HCT116 (cell line): ENCODE measurements around the gene SPINT2. TPM values are rescaled to one million over a fixed set of nuclear protein-coding genes. Genes with fewer than 3 reads are reported as not detected.

Experiments used
- ATAC-seq: fragments of 200-7000 bp; cut with Tn5 transposase; 2 replicates; pipeline ENCODE4 v1.9.1; 2020; ENCODE audit warnings: mild to moderate bottlenecking, moderate library complexity
- BruUV-seq: library from RNA; stranded (reverse); fragments of 400-500 nt; replicated peaks from 2 replicates; lab custom pipeline; 2021; lab: Mats Ljungman, UMichigan
- CTCF ChIA-PET: fragments of 300-600 bp; sonication (Branson Sonifier 250); formaldehyde crosslinking; loops from one replicate; lab custom pipeline; 2021; ENCODE audit warnings: antibody characterized with exemption; lab: Charles Lee
- POLR2A ChIA-PET: fragments of 300-600, 350-600 bp; sonication (Branson Sonifier 250); formaldehyde crosslinking; loops from one replicate; lab custom pipeline; 2021; ENCODE audit warnings: antibody characterized with exemption; lab: Charles Lee
- RAD21 ChIA-PET, 2 experiments: fragments of 300-600 bp; sonication (Branson Sonifier 250); formaldehyde crosslinking; loops; one replicate each; lab custom pipeline; 2023; ENCODE audit warnings: low total read pairs in 2 of 2; ENCODE audit not compliant: uncharacterized antibody in 2 of 2, unreplicated experiment in 2 of 2, low non-redundant PET in 1 of 2; lab: Charles Lee
- DNase-seq: peaks from one replicate; pipeline ENCODE4 v3.0.0-alpha.2; 2010; ENCODE audit warnings: low read depth, low spot score
- H2AFZ ChIP-seq: fragments of 200-600 bp; shearing (Covaris generic), sonication (generic); 2 replicates; pipeline ENCODE4 v1.6.1; 2017; ENCODE audit warnings: low read depth, mixed run types, mixed read lengths, antibody characterized with exemption, low read length; ENCODE audit not compliant: poor library complexity, severe bottlenecking
- H3K27ac ChIP-seq: 2 replicates; pipeline ENCODE4 v1.5.1; 2012; ENCODE audit warnings: low read depth, low read length
- H3K27me3 ChIP-seq: fragments of 200-600 bp; sonication (generic); 2 replicates; pipeline ENCODE4 v1.6.1; 2016; ENCODE audit warnings: mixed run types, low read length, mixed read lengths; ENCODE audit not compliant: insufficient read depth
- H3K36me3 ChIP-seq, 2 experiments: fragments of 200-500 bp in 1 of 2; fragments of 200-600 bp in 1 of 2; sonication (Bioruptor generic) in 1 of 2; sonication (generic) in 1 of 2; 2 replicates each; pipeline versions ENCODE4 v1.5.1 to v1.6.1; 2014 to 2016; ENCODE audit warnings: low read length in 2 of 2, inconsistent platforms in 1 of 2, mixed read lengths in 1 of 2, mixed run types in 1 of 2; ENCODE audit not compliant: insufficient read depth in 2 of 2, control insufficient read depth in 1 of 2
- H3K4me1 ChIP-seq, 2 experiments: fragments of 200-600 bp in 1 of 2; sonication (generic) in 1 of 2; 2 replicates each; pipeline versions ENCODE4 v1.5.1 to v1.6.1; 2012 to 2017; ENCODE audit warnings: low read length in 2 of 2, inconsistent platforms in 1 of 2, mild to moderate bottlenecking in 1 of 2, mixed read lengths in 1 of 2, mixed run types in 1 of 2, moderate library complexity in 1 of 2; ENCODE audit not compliant: insufficient read depth in 2 of 2, control insufficient read depth in 1 of 2
- H3K4me2 ChIP-seq: fragments of 200-600 bp; sonication (generic); 2 replicates; pipeline ENCODE4 v1.6.1; 2017; ENCODE audit warnings: mixed run types, low read length, mixed read lengths
- H3K4me3 ChIP-seq, 2 experiments: fragments of 200-600 bp in 1 of 2; sonication (generic) in 1 of 2; replicated peaks in 1 of 2; 2 replicates each; pipeline ENCODE4 v1.5.1; 2011 to 2016; ENCODE audit warnings: low read length in 2 of 2, control low read depth in 1 of 2, low read depth in 1 of 2, mild to moderate bottlenecking in 1 of 2, mixed read lengths in 1 of 2, mixed run types in 1 of 2
- H3K79me2 ChIP-seq: fragments of 200-600 bp; sonication (generic); 2 replicates; pipeline ENCODE4 v1.6.1; 2017; ENCODE audit warnings: mild to moderate bottlenecking, mixed run types, low read length, moderate library complexity, mixed read lengths; ENCODE audit not compliant: insufficient read depth
- H3K9ac ChIP-seq: fragments of 200-600 bp; sonication (generic); 2 replicates; pipeline ENCODE4 v1.6.1; 2016; ENCODE audit warnings: low read length, mixed read lengths
- H3K9me2 ChIP-seq: fragments of 200-600 bp; sonication (generic), shearing (Covaris generic); 2 replicates; pipeline ENCODE4 v1.6.1; 2017; ENCODE audit warnings: mixed run types, mild to moderate bottlenecking, moderate library complexity; ENCODE audit not compliant: insufficient read depth
- H3K9me3 ChIP-seq, 2 experiments: fragments of 200-500 bp in 1 of 2; fragments of 200-600 bp in 1 of 2; sonication (Bioruptor generic) in 1 of 2; sonication (generic) in 1 of 2; 2 replicates each; pipeline ENCODE4 v1.6.1; 2014 to 2017; ENCODE audit warnings: low read length in 2 of 2, mixed read lengths in 2 of 2, inconsistent platforms in 1 of 2, low read depth in 1 of 2, mild to moderate bottlenecking in 1 of 2, mixed run types in 1 of 2, moderate library complexity in 1 of 2; ENCODE audit not compliant: control insufficient read depth in 1 of 2, insufficient read depth in 1 of 2
- H4K20me1 ChIP-seq: fragments of 200-600 bp; sonication (generic), shearing (Covaris generic); 2 replicates; pipeline ENCODE4 v1.6.1; 2017; ENCODE audit warnings: mixed run types, mild to moderate bottlenecking, moderate library complexity; ENCODE audit not compliant: insufficient read depth
- ATF3 ChIP-seq: IDR thresholded peaks from 2 replicates; pipeline ENCODE4 v1.6.1; 2012
- CEBPB ChIP-seq: IDR thresholded peaks from 2 replicates; pipeline ENCODE4 v1.6.1; 2012; ENCODE audit warnings: low read depth
- EGR1 ChIP-seq: IDR thresholded peaks from 2 replicates; pipeline ENCODE4 v1.6.1; 2012; ENCODE audit warnings: low read depth
- EZH2phosphoT487 ChIP-seq: fragments of 200-600 bp; IDR thresholded peaks from 2 replicates; pipeline ENCODE4 v1.6.1; 2018; ENCODE audit warnings: antibody characterized with exemption, borderline replicate concordance
- FOSL1 ChIP-seq: IDR thresholded peaks from 2 replicates; pipeline ENCODE4 v1.6.1; 2012; ENCODE audit warnings: low read depth
- JUND ChIP-seq: IDR thresholded peaks from 2 replicates; pipeline ENCODE4 v1.6.1; 2012
- POLR2AphosphoS5 ChIP-seq: IDR thresholded peaks from 2 replicates; pipeline ENCODE4 v1.6.1; 2011; ENCODE audit warnings: mild to moderate bottlenecking, low read depth, low read length, moderate library complexity
- SIN3A ChIP-seq: IDR thresholded peaks from 2 replicates; pipeline ENCODE4 v1.6.1; 2012; ENCODE audit warnings: low read depth
- SP1 ChIP-seq: IDR thresholded peaks from 2 replicates; pipeline ENCODE4 v1.6.1; 2012; ENCODE audit warnings: low read depth
- TCF7L2 ChIP-seq: IDR thresholded peaks from 2 replicates; pipeline ENCODE4 v1.7.0; 2011; ENCODE audit warnings: borderline replicate concordance, inconsistent platforms; ENCODE audit not compliant: insufficient read depth, insufficient read length; ENCODE audit errors: extremely low read depth
- YY1 ChIP-seq: IDR thresholded peaks from 2 replicates; pipeline ENCODE4 v1.6.1; 2011; ENCODE audit warnings: low read length, low read depth, moderate library complexity, mild to moderate bottlenecking; ENCODE audit not compliant: insufficient replicate concordance; ENCODE audit errors: extremely low read depth
- ZBTB33 ChIP-seq: IDR thresholded peaks from 2 replicates; pipeline ENCODE4 v1.6.1; 2011; ENCODE audit warnings: mild to moderate bottlenecking, low read length, moderate library complexity; ENCODE audit not compliant: insufficient replicate concordance; ENCODE audit errors: extremely low read depth
- intact Hi-C: fragments of 100-400 bp; cut with micrococcal nuclease; formaldehyde crosslinking; loops from 2 replicates; pipeline ENCODE4 v1.10.0; 2022
- total RNA-seq: library from RNA; stranded (reverse); gene quantifications from one replicate; pipeline ENCODE4 v1.2.1, GENCODE V29; 2021; ENCODE audit not compliant: unreplicated experiment
- TF ChIP-seq, protein P1 (sequence below), 3 experiments: fragments of 200-600 bp in 1 of 3; sonication (generic) in 1 of 3; IDR thresholded peaks in 2 of 3; conservative IDR thresholded peaks in 1 of 3; 2 replicates each; pipeline ENCODE4 v1.5.1; 2012 to 2017; ENCODE audit warnings: low read depth in 2 of 3, low read length in 2 of 3, antibody characterized with exemption in 1 of 3, borderline replicate concordance in 1 of 3, control low read depth in 1 of 3, mild to moderate bottlenecking in 1 of 3, mixed read lengths in 1 of 3, mixed run types in 1 of 3, moderate library complexity in 1 of 3; ENCODE audit not compliant: insufficient read depth in 1 of 3
- TF ChIP-seq, protein P2 (sequence below): IDR thresholded peaks from 2 replicates; pipeline ENCODE4 v1.6.1; 2012

Gene SPINT2
- total RNA-seq, 1 experiment from 2014 or later, result 500 TPM

- Histone ChIP-seq H3K36me3 (peaks cover 10% of the 10 kb centered on the region in 2 experiments; a peak in 3 of 4 replicates), H4K20me1 (no peaks in the 10 kb centered on the region), H3K4me3 (no peak overlapping the region), H2AFZ (no peak overlapping the region), H3K9me3 (no peaks in the 10 kb centered on the region), H3K27ac (no peak overlapping the region), H3K4me2 (no peak overlapping the region), H3K79me2 (peaks cover 16% of the 10 kb centered on the region; the same call in 1 of the 2 replicates), H3K9ac (no peak overlapping the region), H3K9me2 (no peaks in the 10 kb centered on the region), H3K4me1 (peaks cover 4 to 12% of the 10 kb centered on the region in 2 experiments; a peak in 3 of 4 replicates), H3K27me3 (no peaks in the 10 kb centered on the region)
- ATAC-seq (no peak), DNase-seq (no peak)
- ChIA-PET CTCF (interaction anchor here (0.6 kb wide), 1 partner anchor 68 kb away, joined by 3 read pairs; no protein-coding TSS in a partner anchor), RAD21 (interaction anchor here in 1 of 2 experiments (0.6 kb wide), 1 partner anchor 76 kb away, joined by 3 read pairs; no protein-coding TSS in a partner anchor), POLR2A (interaction anchor here (1.3 kb wide), 1 partner anchor 46 kb away, joined by 3 read pairs; no protein-coding TSS in a partner anchor)
- BruUV-seq, result no TSS peak
- TF ChIP-seq EZH2phosphoT487, result no peak
- intact Hi-C loops, result no loop called here
Observed at GRCh38 chr19:38310986-38311385, 46.6 kb downstream of the SPINT2 start.

DNA sequence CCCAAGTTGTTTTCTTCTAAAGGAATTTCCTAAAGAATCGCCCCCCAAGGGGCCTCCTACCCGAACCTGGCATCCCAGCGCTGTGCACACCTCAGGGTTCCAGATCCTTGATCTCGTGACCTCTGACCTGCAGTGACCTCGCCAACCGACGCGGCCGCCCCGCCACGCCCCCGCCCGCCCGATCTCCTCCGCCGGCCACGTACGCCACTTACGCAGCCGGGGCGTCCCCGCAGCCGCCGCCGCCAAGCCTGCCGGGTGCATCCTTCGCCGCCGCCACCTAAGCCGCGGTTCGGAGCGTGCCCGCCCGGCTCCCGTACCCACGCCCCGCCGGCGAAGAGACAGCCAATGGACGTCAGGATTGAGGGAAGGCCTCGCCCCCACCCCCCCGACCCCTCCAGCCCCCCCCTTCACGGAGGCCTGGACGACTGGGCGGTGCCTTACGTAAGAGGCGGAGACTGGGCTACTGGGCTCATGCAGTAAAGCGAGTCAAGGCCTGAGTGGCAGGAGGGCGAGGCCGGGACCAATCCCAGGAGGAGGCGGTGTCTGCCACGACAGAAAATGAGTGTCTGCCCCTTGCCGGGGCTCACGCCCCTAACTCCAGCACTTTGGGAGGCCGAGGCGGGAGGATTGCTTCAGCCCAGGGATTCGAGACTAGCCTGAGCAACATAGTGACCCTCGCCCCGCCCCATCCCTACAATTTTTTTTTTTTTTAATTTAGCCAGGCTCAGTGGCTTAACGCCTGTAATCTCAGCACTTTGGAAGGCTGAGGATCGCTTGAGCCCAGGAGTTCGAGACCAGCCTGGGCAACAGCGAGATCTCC is 51.5 kb downstream of the SPINT2 start, which contains the start of gene YIF1B:
Gene YIF1B (minus strand): TSS at position 291 of the 820 bp plus-strand sequence. CDS start 30 bp downstream, at position 261.
- peak; percentile 90 for ATAC-seq
- intact Hi-C loops, result loop anchor here (1.0 kb wide), 1 partner anchor 11 kb away; no protein-coding TSS in a partner anchor
- peaks cover 28% of the 10 kb centered on the region for H3K79me2 ChIP-seq
- ChIA-PET POLR2A (no interaction called here), RAD21 (no interaction called here), CTCF (no interaction called here)
- peak within 1 kb of the TSS; percentile 100 for H3K4me2 ChIP-seq
- H3K27ac ChIP-seq, result peak within 1 kb of the TSS; percentile 81
- no peaks in the 10 kb centered on the region for H4K20me1 ChIP-seq
- H3K4me1 ChIP-seq, result peaks cover 15 to 39% of the 10 kb centered on the region in 2 experiments
- H2AFZ ChIP-seq, result peak within 1 kb of the TSS; percentile 82
- BruUV-seq, result no TSS peak
- peak within 1 kb of the TSS; percentile 86 for H3K9ac ChIP-seq
- H3K27me3 ChIP-seq, result no peaks in the 10 kb centered on the region
- peak; percentile 97 for DNase-seq
- H3K9me2 ChIP-seq, result no peaks in the 10 kb centered on the region
- H3K9me3 ChIP-seq, result no peaks in the 10 kb centered on the region
- H3K4me3 ChIP-seq, result peak within 1 kb of the TSS; percentile 90 to 94
- H3K36me3 ChIP-seq, result no peaks in the 10 kb centered on the region
- TF ChIP-seq JUND (no peak), EGR1 (peak; percentile 56; the same call in 1 of the 2 replicates), POLR2AphosphoS5 (peak; percentile 60), ATF3 (no peak), YY1 (peak; percentile 31), ZBTB33 (no peak), TCF7L2 (peak; percentile 29), SP1 (peak; percentile 64), SIN3A (no peak), FOSL1 (no peak), CEBPB (no peak)
- TF ChIP-seq, protein P1, sequence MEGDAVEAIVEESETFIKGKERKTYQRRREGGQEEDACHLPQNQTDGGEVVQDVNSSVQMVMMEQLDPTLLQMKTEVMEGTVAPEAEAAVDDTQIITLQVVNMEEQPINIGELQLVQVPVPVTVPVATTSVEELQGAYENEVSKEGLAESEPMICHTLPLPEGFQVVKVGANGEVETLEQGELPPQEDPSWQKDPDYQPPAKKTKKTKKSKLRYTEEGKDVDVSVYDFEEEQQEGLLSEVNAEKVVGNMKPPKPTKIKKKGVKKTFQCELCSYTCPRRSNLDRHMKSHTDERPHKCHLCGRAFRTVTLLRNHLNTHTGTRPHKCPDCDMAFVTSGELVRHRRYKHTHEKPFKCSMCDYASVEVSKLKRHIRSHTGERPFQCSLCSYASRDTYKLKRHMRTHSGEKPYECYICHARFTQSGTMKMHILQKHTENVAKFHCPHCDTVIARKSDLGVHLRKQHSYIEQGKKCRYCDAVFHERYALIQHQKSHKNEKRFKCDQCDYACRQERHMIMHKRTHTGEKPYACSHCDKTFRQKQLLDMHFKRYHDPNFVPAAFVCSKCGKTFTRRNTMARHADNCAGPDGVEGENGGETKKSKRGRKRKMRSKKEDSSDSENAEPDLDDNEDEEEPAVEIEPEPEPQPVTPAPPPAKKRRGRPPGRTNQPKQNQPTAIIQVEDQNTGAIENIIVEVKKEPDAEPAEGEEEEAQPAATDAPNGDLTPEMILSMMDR (IDR thresholded peaks at IDR 0.05 in 2 of 3, conservative IDR thresholded peaks at IDR 0.05 in 1 of 3; ENCODE audit: borderline replicate concordance in 1 of 3, insufficient read depth in 1 of 3, low read depth in 2 of 3, low read length in 2 of 3), result no peak
- TF ChIP-seq, protein P2, sequence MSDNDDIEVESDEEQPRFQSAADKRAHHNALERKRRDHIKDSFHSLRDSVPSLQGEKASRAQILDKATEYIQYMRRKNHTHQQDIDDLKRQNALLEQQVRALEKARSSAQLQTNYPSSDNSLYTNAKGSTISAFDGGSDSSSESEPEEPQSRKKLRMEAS, result no peak
